T-cell (primary cell): ENCODE data around the gene ARAP1. TPM values are rescaled to one million over a fixed set of nuclear protein-coding genes. Genes with fewer than 3 reads are reported as not detected.

Source experiments
- ATAC-seq, 4 experiments: fragments of 200-7000 bp in 3 of 4; fragments of 150-1000 bp in 1 of 4; cut with Tn5 transposase; replicated peaks in 1 of 4; 1 replicate in 3 of 4; 2 replicates in 1 of 4; pipeline ENCODE4 v1.10.0; 2021; ENCODE audit warnings: moderate library complexity in 3 of 4, mild to moderate bottlenecking in 2 of 4, moderate number of reproducible peaks in 1 of 4
- CTCF ChIA-PET, 2 donors: fragments of 300-600 bp; sonication (Branson Sonifier 250); formaldehyde crosslinking; loops; one replicate each; lab custom pipeline; 2022; ENCODE audit warnings: antibody characterized with exemption in 2 of 2; lab: Charles Lee
- POLR2A ChIA-PET, 2 donors: fragments of 300-600 bp; sonication (Branson Sonifier 250); formaldehyde crosslinking; loops; one replicate each; lab custom pipeline; 2022; ENCODE audit warnings: antibody characterized with exemption in 2 of 2; lab: Charles Lee
- DNase-seq, 35 experiments: peaks; one replicate each; pipeline versions ENCODE4 v3.0.0 to v3.0.0-alpha.2; 2013 to 2023
- H3K27ac ChIP-seq: one replicate; pipeline ENCODE4 v1.5.1; 2013; ENCODE audit warnings: low read length
- H3K27me3 ChIP-seq, 2 experiments: replicated peaks in 1 of 2; 1 replicate in 1 of 2; 2 replicates in 1 of 2; pipeline versions ENCODE4 v1.6.1 to v1.7.0; 2013; ENCODE audit warnings: low read length in 1 of 2, mixed read lengths in 1 of 2; ENCODE audit not compliant: control insufficient read depth in 2 of 2, insufficient read depth in 2 of 2; ENCODE audit errors: extremely low read depth in 1 of 2
- H3K36me3 ChIP-seq, 2 donors: 1 replicate in 1 of 2; 2 replicates in 1 of 2; pipeline versions ENCODE4 v1.6.1 to v1.7.0; 2013; ENCODE audit warnings: low read length in 1 of 2; ENCODE audit not compliant: control insufficient read depth in 2 of 2, insufficient read depth in 1 of 2; ENCODE audit errors: extremely low read depth in 1 of 2
- H3K4me1 ChIP-seq, 2 experiments: 1 replicate in 1 of 2; 2 replicates in 1 of 2; pipeline versions ENCODE4 v1.6.1 to v1.7.0; 2013; ENCODE audit warnings: low read length in 2 of 2, mixed read lengths in 1 of 2; ENCODE audit not compliant: insufficient read depth in 2 of 2, control insufficient read depth in 1 of 2; ENCODE audit errors: extremely low read depth in 1 of 2
- H3K4me3 ChIP-seq, 2 donors: 1 replicate in 1 of 2; 2 replicates in 1 of 2; pipeline versions ENCODE4 v1.5.1 to v1.7.0; 2013; ENCODE audit warnings: mild to moderate bottlenecking in 2 of 2, low read length in 1 of 2, moderate library complexity in 1 of 2; ENCODE audit not compliant: control insufficient read depth in 1 of 2; ENCODE audit errors: extremely low read depth in 1 of 2
- H3K9me3 ChIP-seq: 2 replicates; pipeline ENCODE4 v1.7.0; 2013
- H3K27ac Mint-ChIP-seq, 2 donors: one replicate each; pipeline ENCODE4 v1.8.0; 2020 to 2021; ENCODE audit warnings: mild to moderate bottlenecking in 2 of 2, mixed read lengths in 2 of 2
- H3K27me3 Mint-ChIP-seq, 2 donors: one replicate each; pipeline ENCODE4 v1.8.0; 2021 to 2022; ENCODE audit warnings: mixed read lengths in 2 of 2
- H3K36me3 Mint-ChIP-seq: one replicate; pipeline ENCODE4 v1.8.0; 2021; ENCODE audit warnings: mixed read lengths
- H3K4me1 Mint-ChIP-seq, 3 donors: one replicate each; pipeline ENCODE4 v1.8.0; 2020 to 2022; ENCODE audit warnings: mixed read lengths in 3 of 3, mild to moderate bottlenecking in 1 of 3
- H3K4me3 Mint-ChIP-seq, 3 donors: one replicate each; pipeline ENCODE4 v1.8.0; 2020 to 2022; ENCODE audit warnings: mild to moderate bottlenecking in 3 of 3, mixed read lengths in 3 of 3, moderate library complexity in 3 of 3
- H3K9me3 Mint-ChIP-seq, 3 donors: one replicate each; pipeline ENCODE4 v1.8.0; 2020 to 2022; ENCODE audit warnings: mixed read lengths in 3 of 3
- WGBS: methylation state at CpG from one replicate; pipeline ENCODE4 v1.1.5; 2013; ENCODE audit warnings: missing lambda C conversion rate; ENCODE audit not compliant: insufficient coverage; 5-methylcytosine and 5-hydroxymethylcytosine counted together
- total RNA-seq, 35 experiments: library from RNA in 6 of 35; stranded (reverse) in 6 of 35; fragments of 120-200 nt in 1 of 35; gene quantifications; one replicate each; pipeline versions ENCODE4 v1.2.1 to v1.2.4 and lab custom pipeline; 2013 to 2026

Gene ARAP1
- total RNA-seq, 5 donors from 2014 or later (not counting 1 experiment from before 2014, with no cell fraction given): 117 to 162 (median 148) TPM

DNA sequence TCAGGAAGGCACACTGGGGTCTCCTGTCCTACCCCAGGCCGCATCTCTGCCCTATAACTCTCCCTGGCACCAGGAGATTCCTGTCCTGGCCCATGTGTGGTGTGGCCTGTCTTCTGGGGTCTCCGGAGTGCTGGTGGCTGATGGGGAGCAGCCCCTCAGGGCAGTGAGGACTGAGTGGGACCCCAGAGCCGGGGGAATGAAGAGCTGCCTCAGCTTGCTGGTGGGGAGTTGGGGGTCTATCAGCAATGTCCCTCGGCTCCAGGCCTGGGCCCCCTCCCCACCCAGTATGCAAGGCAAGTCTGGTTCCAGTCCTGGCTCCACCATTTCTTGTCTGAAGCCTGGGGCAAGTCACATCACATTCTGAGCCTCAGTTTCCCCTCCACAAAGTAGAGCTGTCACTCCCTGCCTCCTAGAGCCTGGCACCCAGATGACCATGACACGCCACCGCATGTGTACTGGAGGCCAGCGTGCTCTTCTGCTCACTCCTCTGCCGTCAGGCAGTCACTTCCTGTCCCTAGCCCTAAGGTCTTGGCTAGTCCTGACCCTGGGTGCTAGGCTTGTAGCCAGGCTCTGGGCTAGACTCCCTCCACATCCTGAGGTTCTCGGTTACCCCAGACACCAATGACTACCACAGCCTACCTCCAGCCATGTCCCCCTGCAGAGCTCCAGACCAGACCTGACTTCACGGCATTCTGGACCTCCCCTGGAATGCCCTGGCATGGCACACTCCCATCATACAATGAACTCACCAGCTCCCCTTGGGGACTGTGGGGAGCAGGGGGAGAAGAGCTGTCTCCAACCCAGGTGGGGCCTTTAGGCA lies 12.8 kb downstream of the ARAP1 start:
- no peaks in the 10 kb centered on the region for H3K36me3 ChIP-seq
- peak overlapping the region; percentile 92 for H3K27ac ChIP-seq
- ATAC-seq (no peak), DNase-seq (no peak)
- ChIA-PET CTCF (interaction anchor here in 1 of 2 donors (0.5 to 0.8 kb wide), 2 partner anchors 14 to 108 kb away, joined by 4 to 5 read pairs; no protein-coding TSS in a partner anchor), POLR2A (no interaction called here)
- no peak overlapping the region for H3K4me3 ChIP-seq
- 79% methylated on average over 6 of the region's 10 CpGs for WGBS
- Mint-ChIP-seq H3K4me1 (peaks cover 78 to 88% (median 85%) of the 10 kb centered on the region in 3 donors), H3K27me3 (no peaks in the 10 kb centered on the region), H3K36me3 (peaks cover 3% of the 10 kb centered on the region), H3K9me3 (no peaks in the 10 kb centered on the region), H3K4me3 (peak overlapping the region in 1 of 3 donors; percentile 68), H3K27ac (peak overlapping the region; percentile 83 to 97)
- H3K9me3 ChIP-seq: no peaks in the 10 kb centered on the region
- H3K27me3 ChIP-seq: no peaks in the 10 kb centered on the region
- H3K4me1 ChIP-seq: peaks cover 16 to 87% of the 10 kb centered on the region in 2 experiments

GRCh38 chr11:72738199-72739141 lies 13.7 kb downstream of the ARAP1 start:
- peaks cover 69 to 80% (median 77%) of the 10 kb centered on the region in 3 donors for H3K4me1 Mint-ChIP-seq
- POLR2A ChIA-PET: no interaction called here

GRCh38 chr11:72737336-72737735 lies 14.9 kb downstream of the ARAP1 start:
- H3K27ac Mint-ChIP-seq: peak overlapping the region; percentile 97 to 99
- CTCF ChIA-PET: interaction anchor here in 1 of 2 donors (1.2 to 2.0 kb wide), 2 partner anchors 12 to 57 kb away, joined by 5 to 14 read pairs; partner anchors contain the start of gene STARD10
- no peak for DNase-seq
- H3K4me1 Mint-ChIP-seq: peaks cover 68 to 73% (median 68%) of the 10 kb centered on the region in 3 donors
- Histone ChIP-seq H3K27me3 (no peaks in the 10 kb centered on the region), H3K4me3 (no peak overlapping the region), H3K4me1 (peaks cover 16 to 70% of the 10 kb centered on the region in 2 experiments), H3K27ac (peak overlapping the region; percentile 92), H3K9me3 (no peaks in the 10 kb centered on the region), H3K36me3 (peaks cover 0 to under 1% of the 10 kb centered on the region in 2 donors)
- H3K36me3 Mint-ChIP-seq: peaks cover 7% of the 10 kb centered on the region
- WGBS: 83% methylated on average over 1 of the region's 1 CpG
- H3K4me3 Mint-ChIP-seq: peak overlapping the region; percentile 29 to 68 (median 60)
- POLR2A ChIA-PET: no interaction called here
- no peaks in the 10 kb centered on the region for H3K27me3 Mint-ChIP-seq
- no peaks in the 10 kb centered on the region for H3K9me3 Mint-ChIP-seq
- ATAC-seq: no peak

More at GRCh38 chr11:72738199-72739141, 13.7 kb downstream of the ARAP1 start:
- ATAC-seq (no peak), DNase-seq (peak in 2 of 35 experiments; percentile 19 to 51)
- H3K27me3 Mint-ChIP-seq: no peaks in the 10 kb centered on the region
- CTCF ChIA-PET: no interaction called here
- Histone ChIP-seq H3K4me1 (peaks cover 16 to 77% of the 10 kb centered on the region in 2 experiments), H3K4me3 (no peak overlapping the region), H3K27ac (peak overlapping the region; percentile 92), H3K9me3 (no peaks in the 10 kb centered on the region), H3K36me3 (no peaks in the 10 kb centered on the region), H3K27me3 (no peaks in the 10 kb centered on the region)
- no peaks in the 10 kb centered on the region for H3K9me3 Mint-ChIP-seq
- H3K36me3 Mint-ChIP-seq: peaks cover 3% of the 10 kb centered on the region
- H3K27ac Mint-ChIP-seq: peak overlapping the region; percentile 97 to 99
- 91% methylated on average over 7 of the region's 11 CpGs for WGBS
- peak overlapping the region; percentile 5 to 68 (median 24) for H3K4me3 Mint-ChIP-seq

- peak overlapping the region; percentile 97 to 99 for H3K27ac Mint-ChIP-seq
- Histone ChIP-seq H3K27me3 (no peaks in the 10 kb centered on the region), H3K4me3 (peak overlapping the region in 1 of 2 donors; percentile 12), H3K36me3 (peaks cover 0 to 5% of the 10 kb centered on the region in 2 donors), H3K9me3 (no peaks in the 10 kb centered on the region), H3K4me1 (peaks cover 16 to 62% of the 10 kb centered on the region in 2 experiments), H3K27ac (peak overlapping the region; percentile 92)
- ATAC-seq (peak; percentile 83 to 90 (median 88)), DNase-seq (peak; percentile 34 to 89 (median 79))
- WGBS: 9% methylated on average over 5 of the region's 5 CpGs
- H3K9me3 Mint-ChIP-seq: no peaks in the 10 kb centered on the region
- H3K4me1 Mint-ChIP-seq: peaks cover 61 to 65% (median 61%) of the 10 kb centered on the region in 3 donors
- no peaks in the 10 kb centered on the region for H3K27me3 Mint-ChIP-seq
- H3K4me3 Mint-ChIP-seq: peak overlapping the region; percentile 60 to 70 (median 68)
- CTCF ChIA-PET: interaction anchor here (0.6 to 2.0 kb wide), 6 partner anchors 9 to 58 kb away, joined by 3 to 14 read pairs (median 4); partner anchors contain the start of gene STARD10 (in 1 of the 2)
- peaks cover 11% of the 10 kb centered on the region for H3K36me3 Mint-ChIP-seq
- POLR2A ChIA-PET: interaction anchor here in 1 of 2 donors (0.6 to 0.7 kb wide), 2 partner anchors 14 to 16 kb away, joined by 3 to 7 read pairs; no protein-coding TSS in a partner anchor
These were observed 15.6 kb downstream of the ARAP1 start for GRCh38 chr11:72736452-72737069.

DNA sequence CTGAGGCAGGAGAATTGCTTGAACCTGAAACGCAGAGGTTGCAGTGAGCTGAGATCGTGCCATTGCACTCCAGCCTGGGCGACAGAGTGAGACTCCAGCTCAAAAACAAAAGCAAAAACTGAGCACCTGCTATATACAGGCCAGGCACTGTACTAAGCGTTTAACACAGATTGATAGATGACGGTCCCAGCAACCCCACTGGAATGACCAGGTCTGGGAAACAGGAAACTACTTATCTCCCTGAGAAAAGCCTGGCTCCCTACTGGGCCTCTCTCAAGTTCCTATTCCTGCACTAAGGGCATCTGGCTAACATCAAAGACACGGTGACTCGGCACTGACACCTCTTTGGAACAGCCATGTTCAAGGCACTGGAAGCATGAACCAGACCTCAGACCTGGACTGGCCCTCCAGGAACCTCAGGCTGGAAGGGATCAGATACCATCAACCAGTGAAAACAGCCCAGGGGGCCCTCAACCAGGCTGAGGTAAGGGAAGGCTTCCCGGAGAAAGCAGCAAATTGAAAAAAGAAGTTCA lies 16.6 kb downstream of the ARAP1 start:
- Mint-ChIP-seq H3K4me1 (peaks cover 51 to 59% (median 55%) of the 10 kb centered on the region in 3 donors), H3K4me3 (no peak overlapping the region), H3K27me3 (no peaks in the 10 kb centered on the region), H3K36me3 (peaks cover 21% of the 10 kb centered on the region), H3K9me3 (no peaks in the 10 kb centered on the region), H3K27ac (peak overlapping the region; percentile 48 to 55)
- Histone ChIP-seq H3K27me3 (no peaks in the 10 kb centered on the region), H3K36me3 (peaks cover 0 to 5% of the 10 kb centered on the region in 2 donors), H3K27ac (peak overlapping the region; percentile 92), H3K4me1 (peaks cover 16 to 52% of the 10 kb centered on the region in 2 experiments), H3K4me3 (no peak overlapping the region), H3K9me3 (no peaks in the 10 kb centered on the region)
- POLR2A ChIA-PET: interaction anchor here in 1 of 2 donors (0.6 kb wide), 1 partner anchor 15 kb away, joined by 7 read pairs; no protein-coding TSS in a partner anchor
- DNase-seq (no peak), ATAC-seq (no peak)
- WGBS: 97% methylated on average over 6 of the region's 8 CpGs
- CTCF ChIA-PET: interaction anchor here in 1 of 2 donors (1.3 to 2.0 kb wide), 4 partner anchors 8 to 58 kb away, joined by 4 to 14 read pairs (median 4); no protein-coding TSS in a partner anchor
